Neural progenitor cell (in vitro differentiated cells): ENCODE data around the gene TP53I3. TPM values are rescaled to one million over a fixed set of nuclear protein-coding genes. Genes with fewer than 3 reads are reported as not detected.

Experiments used
- DNase-seq: peaks from one replicate; pipeline ENCODE4 v3.0.0-alpha.2; 2016; ENCODE audit warnings: low spot score
- H2AFZ ChIP-seq: fragments of 200-600 bp; sonication (generic); replicated peaks from 2 replicates; pipeline ENCODE4 v1.6.1; 2016; ENCODE audit warnings: antibody characterized with exemption
- H3F3A ChIP-seq: fragments of 200-600 bp; sonication (generic); 2 replicates; pipeline ENCODE4 v1.6.1; 2016; ENCODE audit warnings: antibody characterized with exemption, low read depth
- H3K27ac ChIP-seq: fragments of 200-600 bp; sonication (generic); 2 replicates; pipeline ENCODE4 v1.5.1; 2016; ENCODE audit warnings: mild to moderate bottlenecking
- H3K27me3 ChIP-seq: fragments of 200-600 bp; sonication (generic); 2 replicates; pipeline ENCODE4 v1.6.1; 2016; ENCODE audit warnings: mild to moderate bottlenecking, moderate library complexity
- H3K36me3 ChIP-seq: fragments of 200-600 bp; sonication (generic); 2 replicates; pipeline ENCODE4 v1.5.1; 2016
- H3K4me1 ChIP-seq: fragments of 200-600 bp; sonication (generic); 2 replicates; pipeline ENCODE4 v1.6.1; 2016; ENCODE audit warnings: mixed run types
- H3K4me2 ChIP-seq: fragments of 200-600 bp; sonication (generic); 2 replicates; pipeline ENCODE4 v1.6.1; 2016
- H3K4me3 ChIP-seq: fragments of 200-600 bp; sonication (generic); 2 replicates; pipeline ENCODE4 v1.5.1; 2016
- H3K79me2 ChIP-seq: fragments of 200-600 bp; sonication (generic); 2 replicates; pipeline ENCODE4 v1.6.1; 2016; ENCODE audit warnings: low read depth
- H3K9ac ChIP-seq: fragments of 200-600 bp; sonication (generic); 2 replicates; pipeline ENCODE4 v1.6.1; 2016
- H3K9me3 ChIP-seq: fragments of 200-600 bp; sonication (generic); 2 replicates; pipeline ENCODE4 v1.5.1; 2016; ENCODE audit warnings: low read depth
- H4K20me1 ChIP-seq: fragments of 200-600 bp; sonication (generic); 2 replicates; pipeline ENCODE4 v1.6.1; 2016; ENCODE audit warnings: low read depth
- H3K27ac Mint-ChIP-seq: 3 replicates; pipeline ENCODE4 v1.8.0; 2021; ENCODE audit warnings: mixed read lengths
- H3K27me3 Mint-ChIP-seq: 2 replicates; pipeline ENCODE4 v1.8.0; 2022; ENCODE audit warnings: low read depth, mild to moderate bottlenecking, inconsistent platforms, moderate library complexity, mixed read lengths; ENCODE audit not compliant: insufficient read depth
- H3K36me3 Mint-ChIP-seq: 3 replicates; pipeline ENCODE4 v1.8.0; 2021; ENCODE audit warnings: mixed read lengths
- H3K4me1 Mint-ChIP-seq: 3 replicates; pipeline ENCODE4 v1.8.0; 2021; ENCODE audit warnings: mixed read lengths
- H3K4me3 Mint-ChIP-seq: 3 replicates; pipeline ENCODE4 v1.8.0; 2021; ENCODE audit warnings: mild to moderate bottlenecking, moderate library complexity, mixed read lengths
- H3K9me3 Mint-ChIP-seq: 3 replicates; pipeline ENCODE4 v1.8.0; 2020; ENCODE audit warnings: mixed read lengths
- EZH2 ChIP-seq: fragments of 200-600 bp; sonication (generic); IDR thresholded peaks from 2 replicates; pipeline ENCODE4 v1.6.1; 2017; ENCODE audit warnings: antibody characterized with exemption, mild to moderate bottlenecking, moderate library complexity
- EZH2phosphoT487 ChIP-seq: fragments of 200-600 bp; sonication (generic); IDR thresholded peaks from 2 replicates; pipeline ENCODE4 v1.6.1; 2017; ENCODE audit warnings: antibody characterized with exemption
- total RNA-seq: library from RNA; depleted of rRNA; stranded (reverse); fragments of >200 nt; gene quantifications from 2 replicates; pipeline ENCODE4 v1.2.3, GENCODE V29; 2015; ENCODE audit warnings: low replicate concordance
- TF ChIP-seq, protein P1 (sequence below): fragments of 200-600 bp; sonication (generic); IDR thresholded peaks from 2 replicates; pipeline ENCODE4 v1.5.1; 2017; ENCODE audit warnings: antibody characterized with exemption, mild to moderate bottlenecking

The TP53I3 gene
- total RNA-seq, 1 donor from 2014 or later = 25.8 TPM

DNA sequence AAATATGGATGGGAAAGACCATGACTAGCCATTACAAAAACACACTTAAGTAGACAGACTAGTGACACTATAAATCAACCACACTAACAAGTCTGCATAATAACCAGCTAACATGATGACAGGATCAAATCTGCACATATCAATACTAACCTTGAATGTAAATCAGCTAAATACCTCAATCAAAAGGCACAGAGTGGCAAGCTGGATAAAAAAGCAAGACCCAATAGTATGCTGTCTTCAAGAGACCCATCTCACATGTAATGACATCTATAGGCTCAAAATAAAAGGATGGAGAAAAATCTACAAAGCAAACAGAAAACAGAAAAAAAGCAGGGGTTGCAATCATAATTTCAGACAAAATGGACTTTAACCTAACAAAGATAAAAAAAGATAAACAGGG, 22.2 kb upstream of the TP53I3 start:
- Histone ChIP-seq H3F3A (no peaks in the 10 kb centered on the region), H3K79me2 (no peaks in the 10 kb centered on the region), H3K36me3 (no peaks in the 10 kb centered on the region), H3K9me3 (no peaks in the 10 kb centered on the region), H3K9ac (no peak overlapping the region), H3K27ac (no peak overlapping the region), H3K4me1 (no peaks in the 10 kb centered on the region), H3K4me2 (no peak overlapping the region), H4K20me1 (no peaks in the 10 kb centered on the region), H3K4me3 (no peak overlapping the region), H3K27me3 (no peaks in the 10 kb centered on the region), H2AFZ (no peak overlapping the region)
- TF ChIP-seq, protein P1, sequence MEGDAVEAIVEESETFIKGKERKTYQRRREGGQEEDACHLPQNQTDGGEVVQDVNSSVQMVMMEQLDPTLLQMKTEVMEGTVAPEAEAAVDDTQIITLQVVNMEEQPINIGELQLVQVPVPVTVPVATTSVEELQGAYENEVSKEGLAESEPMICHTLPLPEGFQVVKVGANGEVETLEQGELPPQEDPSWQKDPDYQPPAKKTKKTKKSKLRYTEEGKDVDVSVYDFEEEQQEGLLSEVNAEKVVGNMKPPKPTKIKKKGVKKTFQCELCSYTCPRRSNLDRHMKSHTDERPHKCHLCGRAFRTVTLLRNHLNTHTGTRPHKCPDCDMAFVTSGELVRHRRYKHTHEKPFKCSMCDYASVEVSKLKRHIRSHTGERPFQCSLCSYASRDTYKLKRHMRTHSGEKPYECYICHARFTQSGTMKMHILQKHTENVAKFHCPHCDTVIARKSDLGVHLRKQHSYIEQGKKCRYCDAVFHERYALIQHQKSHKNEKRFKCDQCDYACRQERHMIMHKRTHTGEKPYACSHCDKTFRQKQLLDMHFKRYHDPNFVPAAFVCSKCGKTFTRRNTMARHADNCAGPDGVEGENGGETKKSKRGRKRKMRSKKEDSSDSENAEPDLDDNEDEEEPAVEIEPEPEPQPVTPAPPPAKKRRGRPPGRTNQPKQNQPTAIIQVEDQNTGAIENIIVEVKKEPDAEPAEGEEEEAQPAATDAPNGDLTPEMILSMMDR = no peak
- no peak for TF ChIP-seq EZH2phosphoT487
- no peak for TF ChIP-seq EZH2
- DNase-seq = no peak
- H3K27ac Mint-ChIP-seq = no peak overlapping the region
- peaks cover 2% of the 10 kb centered on the region for H3K36me3 Mint-ChIP-seq
- peaks cover 35% of the 10 kb centered on the region for H3K9me3 Mint-ChIP-seq
- no peak overlapping the region for H3K4me3 Mint-ChIP-seq
- H3K27me3 Mint-ChIP-seq = peaks cover 9% of the 10 kb centered on the region
- no peaks in the 10 kb centered on the region for H3K4me1 Mint-ChIP-seq

DNA sequence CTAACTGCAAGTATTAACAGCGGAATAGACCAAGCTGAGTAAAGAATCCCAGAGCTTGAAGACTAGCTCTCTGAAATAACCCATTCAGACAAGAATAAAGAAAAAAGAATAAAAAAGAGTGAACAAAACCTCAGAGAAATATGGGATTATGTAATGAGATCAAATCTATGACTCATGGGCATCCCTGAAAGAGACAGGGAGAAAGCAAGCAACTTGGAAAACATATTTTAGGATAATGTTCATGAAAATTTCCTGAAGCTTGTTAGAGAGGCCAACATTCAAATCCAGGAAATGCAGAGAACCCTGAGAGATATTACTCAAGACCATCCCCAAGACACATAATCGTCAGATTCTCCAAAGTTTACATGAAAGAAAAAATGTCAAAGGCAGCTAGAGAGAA, 21.2 kb upstream of the TP53I3 start:
- H3K4me1 ChIP-seq = no peaks in the 10 kb centered on the region
- Mint-ChIP-seq H3K36me3 (peaks cover 2% of the 10 kb centered on the region), H3K4me1 (no peaks in the 10 kb centered on the region), H3K27ac (no peak overlapping the region), H3K9me3 (peaks cover 35% of the 10 kb centered on the region), H3K27me3 (peaks cover 3% of the 10 kb centered on the region), H3K4me3 (no peak overlapping the region)
- H3K4me2 ChIP-seq = no peak overlapping the region
- H3K27ac ChIP-seq = no peak overlapping the region
- H3K27me3 ChIP-seq = no peaks in the 10 kb centered on the region
- H3K9me3 ChIP-seq = no peaks in the 10 kb centered on the region
- H2AFZ ChIP-seq = no peak overlapping the region
- H3K4me3 ChIP-seq = no peak overlapping the region
- H3K36me3 ChIP-seq = no peaks in the 10 kb centered on the region
- H4K20me1 ChIP-seq = no peaks in the 10 kb centered on the region
- H3F3A ChIP-seq = no peaks in the 10 kb centered on the region
- DNase-seq = no peak
- no peak overlapping the region for H3K9ac ChIP-seq
- H3K79me2 ChIP-seq = no peaks in the 10 kb centered on the region
- TF ChIP-seq EZH2 (no peak), EZH2phosphoT487 (no peak)
- TF ChIP-seq, protein P1 = no peak

DNA sequence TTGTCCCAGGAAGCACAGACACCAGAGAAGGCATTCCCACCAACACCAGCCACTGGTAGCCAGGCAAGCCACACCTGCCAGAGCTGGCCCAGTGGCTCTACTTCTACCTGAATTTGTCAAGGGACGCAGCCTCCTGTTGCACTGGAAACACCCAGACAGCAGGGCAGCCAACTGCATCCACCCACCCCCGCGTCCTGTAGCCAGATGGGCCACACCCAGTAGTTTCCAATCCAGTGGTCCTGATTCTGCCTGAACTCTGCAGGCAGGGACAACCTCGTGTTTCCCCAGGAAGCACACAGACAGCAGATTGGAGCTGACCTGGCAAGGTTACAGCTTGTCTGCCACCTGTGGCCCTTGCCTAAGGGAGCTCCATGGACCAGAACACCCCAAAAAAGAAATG, 20.3 kb upstream of the TP53I3 start:
- Histone ChIP-seq H4K20me1 (no peaks in the 10 kb centered on the region), H3F3A (no peaks in the 10 kb centered on the region), H3K27ac (no peak overlapping the region), H3K36me3 (no peaks in the 10 kb centered on the region), H3K4me1 (no peaks in the 10 kb centered on the region), H2AFZ (no peak overlapping the region), H3K27me3 (no peaks in the 10 kb centered on the region), H3K9ac (no peak overlapping the region), H3K4me3 (no peak overlapping the region), H3K79me2 (no peaks in the 10 kb centered on the region), H3K4me2 (no peak overlapping the region), H3K9me3 (no peaks in the 10 kb centered on the region)
- Mint-ChIP-seq H3K36me3 (peaks cover 2% of the 10 kb centered on the region), H3K4me1 (no peaks in the 10 kb centered on the region), H3K27ac (no peak overlapping the region), H3K27me3 (no peaks in the 10 kb centered on the region), H3K9me3 (peaks cover 37% of the 10 kb centered on the region), H3K4me3 (no peak overlapping the region)
- DNase-seq = no peak
- TF ChIP-seq EZH2phosphoT487 (no peak), EZH2 (no peak)
- TF ChIP-seq, protein P1 = no peak
